BE2C (cell line): ENCODE measurements around the gene TMEM192. TPM values are rescaled to one million over a fixed set of nuclear protein-coding genes. Genes with fewer than 3 reads are reported as not detected.

Experiments
- DNase-seq: peaks from one replicate; pipeline ENCODE4 v3.0.0-alpha.2; 2020
- H3K27me3 ChIP-seq: fragments of 250-450 bp; sonication (Bioruptor Pico); 2 replicates; pipeline ENCODE4 v1.5.1; 2020; ENCODE audit warnings: mild to moderate bottlenecking
- H3K36me3 ChIP-seq: fragments of 250-450 bp; sonication (Bioruptor Pico); 2 replicates; pipeline ENCODE4 v1.5.1; 2020; ENCODE audit warnings: mild to moderate bottlenecking
- H3K4me1 ChIP-seq: fragments of 250-450 bp; sonication (Bioruptor Pico); 2 replicates; pipeline ENCODE4 v1.5.1; 2020
- H3K4me3 ChIP-seq: 2 replicates; pipeline ENCODE4 v1.5.1; 2011; ENCODE audit warnings: low read depth, low read length
- H3K9me3 ChIP-seq: fragments of 250-450 bp; sonication (Bioruptor Pico); 2 replicates; pipeline ENCODE4 v1.5.1; 2020
- polyA plus RNA-seq: library from polyadenylated mRNA; unstranded; fragments of >200 nt; gene quantifications from one replicate; pipeline ENCODE4 v1.2.1, GENCODE V29; 2012; ENCODE audit warnings: low read depth, missing spikeins; ENCODE audit not compliant: insufficient read length, insufficient read depth
- TF ChIP-seq, protein P1 (sequence below): IDR thresholded peaks from 2 replicates; pipeline ENCODE4 v1.5.1; 2012; ENCODE audit warnings: mild to moderate bottlenecking, low read depth, low read length

TMEM192 gene
- polyA plus RNA-seq: 15.0 TPM

DNA sequence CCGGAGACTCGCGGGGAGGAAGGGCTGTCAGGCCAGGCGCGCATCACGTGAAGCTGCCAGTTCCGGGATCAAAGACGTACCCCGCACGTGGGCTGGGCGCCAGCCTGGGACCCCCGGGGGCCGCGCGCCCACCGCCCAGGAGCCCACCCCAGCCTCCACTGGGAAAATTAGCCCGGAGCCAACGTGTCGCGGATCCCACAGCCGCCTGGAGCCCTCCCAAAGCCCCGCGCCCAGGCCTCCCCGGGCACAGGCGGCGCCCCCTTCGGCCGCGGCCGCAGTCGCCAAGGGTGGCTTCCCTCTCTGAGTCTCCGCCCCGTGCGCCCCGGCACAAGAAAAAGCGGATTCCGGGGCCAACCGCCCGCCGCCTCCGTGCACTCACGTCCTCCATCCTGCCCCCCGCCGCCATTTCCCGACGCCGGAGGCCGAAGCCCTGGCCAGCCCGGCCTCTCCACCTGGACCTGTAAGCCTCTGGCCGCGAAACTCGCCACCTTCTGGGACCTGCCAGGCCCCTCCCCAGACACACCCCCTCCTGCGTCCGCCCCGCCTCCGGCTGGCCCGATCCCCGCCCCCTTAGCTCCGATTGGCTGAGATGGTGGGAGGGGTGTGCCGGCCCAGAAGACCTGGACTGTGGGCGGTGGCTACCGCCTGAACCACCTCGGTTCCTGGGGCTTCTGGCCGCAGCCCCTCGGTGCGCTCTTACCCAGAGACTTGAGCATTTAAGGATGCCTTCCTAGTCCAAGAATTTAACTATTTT is at the start of gene TMEM192:
TSS of gene TMEM192 (minus strand) at position 493 of the 754 bp plus-strand sequence. CDS start at position 406, 87 bp downstream.
- Histone ChIP-seq H3K27me3 (no peaks in the 10 kb centered on the region), H3K4me3 (peak within 1 kb of the TSS; percentile 87), H3K4me1 (no peaks in the 10 kb centered on the region), H3K36me3 (no peaks in the 10 kb centered on the region), H3K9me3 (no peaks in the 10 kb centered on the region)
- TF ChIP-seq, protein P1, sequence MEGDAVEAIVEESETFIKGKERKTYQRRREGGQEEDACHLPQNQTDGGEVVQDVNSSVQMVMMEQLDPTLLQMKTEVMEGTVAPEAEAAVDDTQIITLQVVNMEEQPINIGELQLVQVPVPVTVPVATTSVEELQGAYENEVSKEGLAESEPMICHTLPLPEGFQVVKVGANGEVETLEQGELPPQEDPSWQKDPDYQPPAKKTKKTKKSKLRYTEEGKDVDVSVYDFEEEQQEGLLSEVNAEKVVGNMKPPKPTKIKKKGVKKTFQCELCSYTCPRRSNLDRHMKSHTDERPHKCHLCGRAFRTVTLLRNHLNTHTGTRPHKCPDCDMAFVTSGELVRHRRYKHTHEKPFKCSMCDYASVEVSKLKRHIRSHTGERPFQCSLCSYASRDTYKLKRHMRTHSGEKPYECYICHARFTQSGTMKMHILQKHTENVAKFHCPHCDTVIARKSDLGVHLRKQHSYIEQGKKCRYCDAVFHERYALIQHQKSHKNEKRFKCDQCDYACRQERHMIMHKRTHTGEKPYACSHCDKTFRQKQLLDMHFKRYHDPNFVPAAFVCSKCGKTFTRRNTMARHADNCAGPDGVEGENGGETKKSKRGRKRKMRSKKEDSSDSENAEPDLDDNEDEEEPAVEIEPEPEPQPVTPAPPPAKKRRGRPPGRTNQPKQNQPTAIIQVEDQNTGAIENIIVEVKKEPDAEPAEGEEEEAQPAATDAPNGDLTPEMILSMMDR: peak; percentile 39
- peak; percentile 95 for DNase-seq

- no peak for DNase-seq
- TF ChIP-seq, protein P1: no peak
- no peaks in the 10 kb centered on the region for H3K4me1 ChIP-seq
- H3K27me3 ChIP-seq: no peaks in the 10 kb centered on the region; the same call in 1 of the 2 replicates
- H3K36me3 ChIP-seq: no peaks in the 10 kb centered on the region
- no peak overlapping the region for H3K4me3 ChIP-seq
- H3K9me3 ChIP-seq: no peaks in the 10 kb centered on the region
Measured at GRCh38 chr4:165158762-165159161, 46.1 kb upstream of the TMEM192 start.

- Histone ChIP-seq H3K36me3 (no peaks in the 10 kb centered on the region), H3K4me1 (no peaks in the 10 kb centered on the region), H3K9me3 (no peaks in the 10 kb centered on the region), H3K4me3 (no peak overlapping the region), H3K27me3 (no peaks in the 10 kb centered on the region; the same call in 1 of the 2 replicates)
- TF ChIP-seq, protein P1: no peak
- DNase-seq: no peak
Measured at GRCh38 chr4:165156906-165157305, 44.2 kb upstream of the TMEM192 start.

- Histone ChIP-seq H3K4me1 (no peaks in the 10 kb centered on the region), H3K27me3 (no peaks in the 10 kb centered on the region; the same call in 1 of the 2 replicates), H3K4me3 (no peak overlapping the region), H3K36me3 (no peaks in the 10 kb centered on the region), H3K9me3 (no peaks in the 10 kb centered on the region)
- DNase-seq: no peak
- TF ChIP-seq, protein P1: no peak
Measured at GRCh38 chr4:165154482-165154881, 41.8 kb upstream of the TMEM192 start.

- DNase-seq: no peak
- TF ChIP-seq, protein P1: no peak
- Histone ChIP-seq H3K4me1 (no peaks in the 10 kb centered on the region), H3K27me3 (no peaks in the 10 kb centered on the region; the same call in 1 of the 2 replicates), H3K4me3 (no peak overlapping the region), H3K9me3 (no peaks in the 10 kb centered on the region), H3K36me3 (no peaks in the 10 kb centered on the region)
Measured at GRCh38 chr4:165152527-165152926, 39.9 kb upstream of the TMEM192 start.

DNA sequence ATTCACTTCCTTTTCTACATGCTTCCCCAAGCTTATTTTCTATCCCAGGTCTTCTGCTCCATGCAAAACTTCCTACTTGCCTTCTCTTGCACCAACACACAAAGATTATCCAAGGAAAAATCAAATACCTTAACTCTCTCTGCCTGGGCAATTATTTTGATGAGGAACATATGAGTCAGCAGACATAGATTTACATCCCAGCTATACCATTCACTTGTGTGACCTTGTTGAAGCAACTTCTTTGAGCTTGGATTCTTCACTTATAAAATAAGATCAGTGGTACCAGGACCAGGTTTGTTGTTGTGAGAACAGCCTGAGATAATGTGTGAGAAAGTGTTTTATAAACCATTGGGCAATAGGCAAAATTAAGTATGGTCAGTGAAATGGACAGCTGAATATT is 39.1 kb upstream of the TMEM192 start:
- no peaks in the 10 kb centered on the region for H3K4me1 ChIP-seq
- TF ChIP-seq, protein P1: no peak
- no peak for DNase-seq
- H3K36me3 ChIP-seq: no peaks in the 10 kb centered on the region
- no peak overlapping the region for H3K4me3 ChIP-seq
- no peaks in the 10 kb centered on the region for H3K27me3 ChIP-seq
- H3K9me3 ChIP-seq: no peaks in the 10 kb centered on the region
